ENCODE results near the gene RBPMS2. TPM values are rescaled to one million over a fixed set of nuclear protein-coding genes. Genes with fewer than 3 reads are reported as not detected.

The RBPMS2 gene
- total and polyA plus RNA-seq, 2 of the 8 experiments (the other 6 are each of a cell fraction or from before 2014, with no cell fraction given): 55.8 to 238 TPM

GRCh38 chr15:64816452-64816851 is 41.1 kb upstream of the RBPMS2 start:
- no peak overlapping the region for H2AFZ ChIP-seq (ENCODE audit: low read length)
- H3K79me2 ChIP-seq (ENCODE audit: control insufficient read depth in 1 of 2, insufficient read depth in 2 of 2, low read length in 2 of 2): no peaks in the 10 kb centered on the region; a peak in 1 of 4 replicates
- POLR2A ChIA-PET (ENCODE audit: partially characterized antibody): interaction anchor here (0.5 to 24.9 kb wide), 16 partner anchors 9 to 151 kb away, joined by 3 to 748 read pairs (median 4); partner anchors contain the start of genes PIF1, PLEKHO2 and RBPMS2
- no peaks in the 10 kb centered on the region for H3K9me3 ChIP-seq (ENCODE audit: insufficient read depth in 2 of 2, low read depth in 1 of 2, low read length in 1 of 2)
- no peak overlapping the region for H3K18ac ChIP-seq (ENCODE audit: extremely low read depth, low read length)
- H3K4ac ChIP-seq (replicated peaks; ENCODE audit: insufficient read length, low read depth, low read length): no peak overlapping the region
- H2BK20ac ChIP-seq (ENCODE audit: low read length): no peak overlapping the region
- peaks cover 0 to 7% of the 10 kb centered on the region in 2 experiments for H4K20me1 ChIP-seq (replicated peaks in 1 of 2; ENCODE audit: control insufficient read depth in 1 of 2, insufficient read depth in 2 of 2, low read length in 2 of 2)
- H3K14ac ChIP-seq (ENCODE audit: insufficient read length): no peak overlapping the region
- FAIRE-seq (no peak), DNase-seq (ENCODE audit: low read depth in 1 of 2, low spot score in 2 of 2) (no peak)
- peaks cover 22 to 46% (median 40%) of the 10 kb centered on the region in 4 experiments for H3K36me3 ChIP-seq (ENCODE audit: control insufficient read depth in 2 of 4, insufficient read depth in 4 of 4, low read length in 3 of 4)
- H3K79me1 ChIP-seq (ENCODE audit: low read depth, low read length): peaks cover 5% of the 10 kb centered on the region; the same call in 1 of the 2 replicates
- no peak overlapping the region for H3K4me3 ChIP-seq (ENCODE audit: extremely low read depth in 1 of 4, insufficient read depth in 2 of 4, low read depth in 3 of 4, low read length in 4 of 4)
- no peaks in the 10 kb centered on the region for H3K27me3 ChIP-seq (replicated peaks in 1 of 4; ENCODE audit: control insufficient read depth in 3 of 4, extremely low read depth in 1 of 4, insufficient read depth in 3 of 4, low read length in 3 of 4)
- no peak for TF ChIP-seq CREB1 (IDR thresholded peaks at IDR 0.05)
- no peak overlapping the region for H3K9ac ChIP-seq (replicated peaks in 1 of 4; ENCODE audit: extremely low read depth in 1 of 4, low read depth in 3 of 4, low read length in 3 of 4)
- CTCF ChIA-PET (ENCODE audit: partially characterized antibody): interaction anchor here (1.0 to 25.0 kb wide), 3 partner anchors 9 to 130 kb away, joined by 3 to 883 read pairs (median 6); no protein-coding TSS in a partner anchor
- H4K91ac ChIP-seq (replicated peaks; ENCODE audit: insufficient read length, low read length): no peak overlapping the region
- H4K5ac ChIP-seq (ENCODE audit: insufficient read length, low read depth, low read length): no peak overlapping the region
- no peak overlapping the region for H4K8ac ChIP-seq (ENCODE audit: extremely low read depth, insufficient read depth, low read length)
- no peak overlapping the region for H3K4me2 ChIP-seq (ENCODE audit: insufficient read depth in 1 of 2, low read depth in 2 of 2, low read length in 2 of 2)
- H3K27ac ChIP-seq (ENCODE audit: low read depth, low read length): no peak overlapping the region
- 93% methylated on average over 12 of the region's 13 CpGs; no CpG with 5 or more reads in 1 of the 2 experiments for WGBS, 2 experiments (ENCODE audit: extremely low coverage in 1 of 2, insufficient coverage in 1 of 2, insufficient read length in 1 of 2, insufficient replicate concordance in 2 of 2, low coverage in 1 of 2, low lambda C conversion rate in 2 of 2, missing lambda C conversion rate in 1 of 2)
- H3K56ac ChIP-seq (replicated peaks; ENCODE audit: insufficient read length, low read depth, low read length): no peak overlapping the region
- H3K4me1 ChIP-seq (replicated peaks in 1 of 4; ENCODE audit: control insufficient read depth in 3 of 4, insufficient read depth in 4 of 4, low read length in 3 of 4): peaks cover 8 to 15% (median 10%) of the 10 kb centered on the region in 4 experiments
- no peak overlapping the region for H2AK5ac ChIP-seq (ENCODE audit: low read depth, low read length)
- peak overlapping the region; percentile 16; the same call in 1 of the 2 replicates for H2BK5ac ChIP-seq (ENCODE audit: low read depth, low read length)
- H2BK120ac ChIP-seq (replicated peaks; ENCODE audit: low read depth, low read length): no peak overlapping the region
- peaks cover 2% of the 10 kb centered on the region; the same call in 1 of the 2 replicates for H3K23me2 ChIP-seq (ENCODE audit: low read depth, low read length)
- H3K23ac ChIP-seq (ENCODE audit: insufficient read length): no peak overlapping the region
- H2BK12ac ChIP-seq (ENCODE audit: low read depth, low read length): peak overlapping the region; percentile 60; the same call in 1 of the 2 replicates
- no peak overlapping the region for H2BK15ac ChIP-seq (ENCODE audit: low read length)

Measured in H1 (cell line).